ENCODE data around the gene ALPG.

The ALPG gene

GRCh38 chr2:232457121-232458011 is 50.7 kb downstream of the ALPG start:
- no peak for DNase-seq

- DNase-seq, result no peak
These were observed 51.5 kb downstream of the ALPG start for GRCh38 chr2:232458051-232458660.

GRCh38 chr2:232458661-232459418 is 52.2 kb downstream of the ALPG start:
- no peak for DNase-seq

GRCh38 chr2:232459419-232460035 is 52.9 kb downstream of the ALPG start:
- DNase-seq, result no peak

- no peak for DNase-seq
These were observed 53.5 kb downstream of the ALPG start for GRCh38 chr2:232460171-232460570.
